Dedifferentiated amniotic fluid mesenchymal stem cell (primary cell): ENCODE measurements around the gene HOXD3.

Experiments used
- DNase-seq: peaks from one replicate; pipeline ENCODE4 v3.0.0-alpha.2; 2016; ENCODE audit errors: extremely low spot score

Gene HOXD3

DNA sequence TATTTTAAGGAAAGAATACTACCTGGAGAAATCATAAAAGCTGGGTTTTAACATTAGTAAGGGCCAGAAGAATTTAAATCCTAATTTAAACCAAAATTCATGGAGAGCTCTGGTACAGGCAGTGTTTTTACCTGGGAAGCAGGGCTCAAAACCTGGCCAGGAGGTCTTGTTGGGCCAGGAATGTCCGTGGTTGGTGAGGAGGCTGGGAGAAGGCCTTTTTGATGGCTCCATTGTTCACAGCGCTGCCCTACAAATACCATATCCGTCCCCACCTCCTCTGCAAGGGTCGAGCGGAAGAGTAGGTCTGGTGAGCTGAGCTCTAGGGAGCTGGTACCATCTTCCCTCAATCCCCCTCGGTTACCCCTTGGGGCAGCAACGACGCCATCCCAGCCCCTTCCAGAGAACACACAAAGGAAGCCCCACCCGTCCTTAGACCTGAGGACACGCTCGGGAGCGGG is 20.5 kb downstream of the HOXD3 start:
- no peak for DNase-seq

DNA sequence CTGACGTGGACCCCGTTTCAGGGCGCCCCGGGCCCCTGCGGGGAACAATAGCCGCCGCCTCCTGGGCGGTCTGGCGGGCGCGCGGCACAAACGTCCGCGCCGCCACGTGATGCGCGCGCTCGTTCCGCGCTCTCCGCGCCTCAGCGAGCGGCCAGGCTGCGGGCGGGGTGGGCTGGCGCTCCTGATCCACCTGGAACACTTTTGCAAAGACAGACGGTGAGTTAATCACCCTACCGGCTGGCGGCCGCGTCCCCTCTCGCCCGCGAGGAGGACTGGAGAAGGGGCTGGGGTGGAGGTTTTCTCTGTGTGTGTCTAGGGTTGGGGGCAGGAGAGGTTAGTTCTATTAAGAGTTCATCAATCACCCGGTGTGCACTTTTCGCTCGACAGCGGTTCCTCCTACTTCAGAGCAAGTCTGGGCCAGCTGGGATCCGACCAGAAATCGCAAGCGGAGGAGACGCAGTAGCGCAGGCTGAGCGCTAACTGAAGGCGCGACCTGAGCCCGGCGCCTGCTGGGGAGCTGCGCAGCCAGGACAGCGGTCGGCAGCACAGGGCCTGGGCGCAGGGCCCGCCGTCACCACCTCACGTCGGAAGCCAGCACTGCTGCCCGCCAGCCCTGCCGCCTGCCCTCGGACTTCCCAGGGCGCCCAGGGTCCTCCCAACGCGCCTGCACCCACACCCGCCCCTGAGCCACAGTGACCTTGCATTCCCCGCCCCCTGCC is 21.1 kb downstream of the HOXD3 start:
- DNase-seq, result no peak

DNA sequence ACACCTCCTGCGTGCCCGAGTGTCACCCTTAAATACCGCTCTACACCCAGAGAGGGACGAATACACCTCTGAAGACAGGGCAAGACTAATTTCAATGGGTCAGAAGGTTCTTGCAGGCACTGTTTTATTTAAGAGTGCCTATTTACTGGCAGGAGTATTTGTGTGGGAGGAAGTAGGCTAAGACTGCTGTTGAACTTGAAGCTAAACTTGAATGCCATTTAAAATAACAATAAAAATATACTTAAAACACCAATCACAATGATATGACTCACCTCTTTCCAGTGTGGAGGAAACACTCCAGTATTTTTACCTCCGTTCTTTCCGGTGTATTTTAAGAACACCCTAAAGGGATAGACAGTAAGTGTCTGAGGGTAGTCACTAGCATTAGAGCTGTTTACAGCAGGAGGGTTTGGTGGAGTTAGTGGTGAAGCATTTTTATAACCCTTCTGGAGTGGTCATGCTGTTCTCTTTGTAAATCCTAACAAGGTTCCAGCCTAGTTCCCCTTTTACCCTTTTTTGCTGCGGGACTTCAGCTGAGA is 21.7 kb downstream of the HOXD3 start:
- DNase-seq, result no peak

DNA sequence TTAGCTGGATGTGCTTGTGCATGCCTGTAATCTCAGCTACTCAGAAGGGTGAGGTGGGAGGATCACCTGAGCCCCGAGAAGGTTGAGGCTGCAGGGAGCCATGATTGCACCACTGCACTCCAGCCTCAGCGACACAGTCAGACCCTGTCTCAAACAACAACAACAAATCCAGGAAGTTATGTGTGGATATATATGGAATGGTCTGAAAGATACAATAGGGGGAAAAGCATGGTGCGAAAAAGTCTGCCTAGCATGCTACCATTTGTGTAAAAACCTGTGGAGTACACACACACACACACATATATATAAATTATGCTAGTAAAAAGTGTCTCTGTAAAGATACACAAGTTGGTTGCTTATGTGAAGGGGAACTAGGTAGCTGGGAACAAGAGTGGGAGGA is 24.4 kb downstream of the HOXD3 start:
- no peak for DNase-seq

DNA sequence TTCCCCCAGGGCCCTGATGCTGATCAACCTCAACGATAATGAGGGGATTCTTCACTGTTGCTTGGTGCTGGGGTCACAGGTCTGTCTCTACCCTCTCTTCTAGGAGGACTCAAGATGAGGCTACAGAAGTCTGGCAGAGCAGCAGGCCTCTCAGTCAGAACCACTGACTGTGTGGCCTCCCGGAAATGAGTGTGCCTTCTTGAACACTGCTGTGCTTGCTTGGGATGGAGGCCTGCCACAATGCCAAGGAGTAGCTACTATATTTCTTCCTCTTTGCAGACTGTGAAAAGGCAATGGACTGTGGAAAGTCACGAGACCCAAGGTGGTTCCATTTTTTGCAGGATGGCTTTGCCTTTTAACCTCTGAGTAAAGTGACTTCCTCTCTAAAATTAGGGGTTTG is 25.6 kb downstream of the HOXD3 start:
- DNase-seq, result no peak

DNA sequence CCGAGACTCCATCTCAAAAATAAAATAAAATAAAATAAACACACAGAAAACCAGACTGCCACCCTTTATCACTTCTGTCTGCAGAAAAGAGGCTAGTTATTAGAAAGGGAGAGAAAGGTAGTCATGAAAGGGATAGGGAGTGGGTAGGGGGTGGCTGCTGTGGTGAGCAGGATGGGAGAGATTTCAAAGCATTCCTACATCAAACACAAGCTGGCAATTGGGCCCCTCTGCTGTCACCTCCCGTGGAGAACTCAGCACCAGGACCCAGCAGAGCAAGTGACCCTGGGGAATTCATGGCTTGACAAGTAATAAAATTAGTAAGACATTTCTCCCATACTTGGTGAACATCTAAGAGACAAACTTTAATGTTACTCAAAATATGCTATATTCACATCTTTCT is 27.6 kb downstream of the HOXD3 start:
- DNase-seq, result no peak

DNA sequence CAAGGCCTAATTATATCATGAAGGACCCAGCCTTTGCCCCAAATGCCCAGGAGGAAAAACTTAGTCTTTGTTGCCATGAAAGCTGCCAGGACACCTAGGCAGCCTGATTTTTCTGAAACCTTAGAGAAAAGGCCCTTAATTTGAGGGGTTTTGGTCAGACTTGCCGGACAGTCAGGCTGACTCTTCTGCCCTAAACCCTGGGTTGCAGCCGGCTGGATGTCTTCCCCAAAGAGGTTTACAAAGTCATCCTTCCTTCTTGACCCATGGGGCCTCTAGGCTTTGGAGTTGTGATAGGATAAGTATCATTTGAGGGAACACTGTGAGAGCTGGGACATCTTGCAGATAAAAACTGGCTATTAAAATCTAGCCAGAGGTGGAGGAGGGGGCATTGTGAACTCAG is 28.9 kb downstream of the HOXD3 start:
- DNase-seq, result no peak

DNA sequence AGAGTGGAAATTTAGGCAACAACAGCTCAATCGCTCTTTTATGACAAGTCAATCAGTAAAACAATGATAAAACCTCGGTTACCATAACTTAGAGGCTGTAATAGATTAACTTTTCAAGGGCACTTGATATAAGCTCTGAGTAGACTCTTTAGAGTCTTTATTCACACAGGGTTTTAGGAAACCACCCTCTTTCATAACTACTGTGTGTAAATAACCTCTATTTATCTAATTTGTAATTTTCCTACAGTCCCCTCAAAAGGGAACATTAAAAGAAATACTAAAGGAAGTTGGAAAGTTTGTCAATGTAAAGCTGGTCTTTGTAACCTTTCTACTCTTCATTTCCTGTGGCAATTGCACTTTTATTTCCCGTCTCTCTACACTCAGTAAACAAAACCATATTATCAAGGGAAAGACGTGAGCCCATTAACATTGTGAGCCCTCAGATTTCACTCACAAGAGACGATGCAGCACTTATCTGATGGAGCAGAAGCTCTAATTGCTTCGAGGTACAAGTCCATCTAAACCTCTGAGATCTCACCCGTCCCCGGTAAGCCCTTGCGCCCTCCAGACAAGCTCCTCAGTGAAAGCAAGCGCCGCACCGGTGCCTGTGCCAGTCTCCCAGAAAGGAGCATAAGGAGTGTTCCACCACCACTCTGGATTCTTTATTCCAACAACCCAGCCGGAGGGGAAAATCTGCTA is 30.2 kb downstream of the HOXD3 start:
- no peak for DNase-seq

DNA sequence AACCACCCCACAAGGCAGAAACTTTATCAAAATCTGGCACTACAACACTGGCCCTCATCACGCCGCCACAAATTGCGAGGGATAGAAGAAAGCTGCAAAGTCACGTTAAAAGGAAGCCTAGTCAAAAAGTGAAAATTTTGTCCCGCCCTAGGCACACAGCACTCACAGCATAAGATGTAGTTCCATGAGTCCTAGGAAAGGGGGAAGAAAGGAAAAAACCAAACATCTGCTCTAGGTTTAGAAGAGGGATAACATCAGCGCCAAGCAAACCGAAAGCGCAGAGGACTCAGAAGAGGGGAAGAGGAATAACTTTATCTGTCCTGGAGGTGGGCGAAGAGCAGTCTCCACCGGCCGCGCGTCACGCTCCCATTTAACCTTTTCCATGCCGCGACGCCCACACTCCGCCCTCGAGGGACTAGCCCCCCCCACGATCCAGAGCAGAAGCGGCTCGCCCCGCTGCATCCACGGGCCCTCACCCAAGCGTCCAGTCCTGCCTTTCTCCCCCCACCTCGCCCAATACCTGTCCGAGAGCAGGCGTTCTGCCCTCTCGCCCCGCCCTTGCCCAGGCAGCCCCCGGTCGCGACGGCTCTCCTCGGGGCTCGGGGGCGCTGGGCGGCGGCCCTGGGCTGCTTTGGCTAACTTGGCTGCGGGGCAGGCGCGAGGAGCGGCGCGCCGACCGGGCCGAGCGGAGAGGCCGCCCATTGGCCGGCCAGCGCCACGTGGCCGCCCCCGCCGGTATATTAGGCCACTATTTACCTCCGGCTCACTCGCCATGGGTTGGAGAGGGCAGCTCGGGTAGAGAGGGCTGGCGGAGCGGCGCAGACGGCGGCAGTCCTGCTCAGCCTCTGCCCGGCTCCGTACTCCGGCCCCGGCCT is 31.0 kb downstream of the HOXD3 start, which contains the start of gene HOXD1:
Gene HOXD1, plus strand, starts transcription at position 770 of the 875 bp plus-strand sequence. CDS start 134 bp downstream, outside the sequence.
- DNase-seq, result no peak

DNA sequence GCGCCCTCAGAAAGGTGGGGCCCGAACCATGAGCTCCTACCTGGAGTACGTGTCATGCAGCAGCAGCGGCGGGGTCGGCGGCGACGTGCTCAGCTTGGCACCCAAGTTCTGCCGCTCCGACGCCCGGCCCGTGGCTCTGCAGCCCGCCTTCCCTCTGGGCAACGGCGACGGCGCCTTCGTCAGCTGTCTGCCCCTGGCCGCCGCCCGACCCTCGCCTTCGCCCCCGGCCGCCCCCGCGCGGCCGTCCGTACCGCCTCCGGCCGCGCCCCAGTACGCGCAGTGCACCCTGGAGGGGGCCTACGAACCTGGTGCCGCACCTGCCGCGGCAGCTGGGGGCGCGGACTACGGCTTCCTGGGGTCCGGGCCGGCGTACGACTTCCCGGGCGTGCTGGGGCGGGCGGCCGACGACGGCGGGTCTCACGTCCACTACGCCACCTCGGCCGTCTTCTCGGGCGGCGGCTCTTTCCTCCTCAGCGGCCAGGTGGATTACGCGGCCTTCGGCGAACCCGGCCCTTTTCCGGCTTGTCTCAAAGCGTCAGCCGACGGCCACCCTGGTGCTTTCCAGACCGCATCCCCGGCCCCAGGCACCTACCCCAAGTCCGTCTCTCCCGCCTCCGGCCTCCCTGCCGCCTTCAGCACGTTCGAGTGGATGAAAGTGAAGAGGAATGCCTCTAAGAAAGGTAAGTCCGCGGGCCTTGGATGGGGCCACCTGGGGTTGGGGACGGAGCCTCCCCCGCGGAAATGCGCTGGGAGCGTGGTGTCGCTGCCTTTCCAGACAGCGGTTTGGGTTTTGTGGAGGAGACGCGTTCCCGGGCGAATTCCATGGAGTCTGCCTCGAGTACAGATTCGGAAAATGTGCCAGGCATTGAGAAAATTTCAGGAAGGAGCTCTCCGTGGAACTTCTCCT is 31.9 kb downstream of the HOXD3 start:
- DNase-seq, result no peak

DNA sequence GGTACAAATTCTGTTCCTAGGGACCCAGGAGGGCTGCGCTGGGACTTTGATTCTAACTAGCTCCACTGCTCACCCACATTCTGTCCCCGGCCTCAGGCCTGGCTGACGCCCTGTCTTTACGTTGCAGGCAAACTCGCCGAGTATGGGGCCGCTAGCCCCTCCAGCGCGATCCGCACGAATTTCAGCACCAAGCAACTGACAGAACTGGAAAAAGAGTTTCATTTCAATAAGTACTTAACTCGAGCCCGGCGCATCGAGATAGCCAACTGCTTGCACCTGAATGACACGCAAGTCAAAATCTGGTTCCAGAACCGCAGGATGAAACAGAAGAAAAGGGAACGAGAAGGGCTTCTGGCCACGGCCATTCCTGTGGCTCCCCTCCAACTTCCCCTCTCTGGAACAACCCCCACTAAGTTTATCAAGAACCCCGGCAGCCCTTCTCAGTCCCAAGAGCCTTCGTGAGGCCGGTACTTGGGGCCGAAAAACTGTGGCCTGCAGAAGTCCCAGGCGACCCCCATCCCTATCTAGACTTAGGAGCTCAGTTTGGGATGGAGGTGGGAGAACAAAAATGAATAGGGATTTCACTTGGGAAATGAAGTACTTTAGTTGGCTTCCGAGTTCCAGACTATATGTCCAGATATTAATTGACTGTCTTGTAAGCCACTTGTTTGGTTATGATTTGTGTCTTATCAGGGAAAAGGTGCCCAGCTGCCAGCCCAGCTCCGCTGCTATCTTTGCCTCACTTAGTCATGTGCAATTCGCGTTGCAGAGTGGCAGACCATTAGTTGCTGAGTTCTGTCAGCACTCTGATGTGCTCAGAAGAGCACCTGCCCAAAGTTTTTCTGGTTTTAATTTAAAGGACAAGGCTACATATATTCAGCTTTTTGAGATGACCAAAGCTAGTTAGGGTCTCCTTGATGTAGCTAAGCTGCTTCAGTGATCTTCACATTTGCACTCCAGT is 32.9 kb downstream of the HOXD3 start:
- no peak for DNase-seq

DNA sequence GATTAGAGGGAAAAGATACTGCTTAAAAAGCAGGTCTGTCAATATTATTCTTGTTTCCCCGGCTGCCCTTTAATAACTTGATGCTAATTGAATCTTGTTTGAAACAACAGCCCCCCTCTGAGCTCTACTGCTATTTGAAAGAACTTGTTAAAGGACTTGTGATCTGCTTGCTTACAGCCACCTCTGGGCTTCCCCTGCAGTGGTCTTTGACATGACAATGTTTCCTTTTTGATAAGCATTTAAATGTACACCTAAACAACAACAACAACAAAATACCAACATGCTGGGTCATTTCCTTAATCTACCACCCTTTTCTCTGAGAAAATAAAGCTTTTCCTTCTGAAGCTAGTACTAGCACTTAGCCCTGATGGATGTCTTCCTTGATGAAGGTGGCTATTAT is 35.2 kb downstream of the HOXD3 start:
- DNase-seq, result no peak

DNA sequence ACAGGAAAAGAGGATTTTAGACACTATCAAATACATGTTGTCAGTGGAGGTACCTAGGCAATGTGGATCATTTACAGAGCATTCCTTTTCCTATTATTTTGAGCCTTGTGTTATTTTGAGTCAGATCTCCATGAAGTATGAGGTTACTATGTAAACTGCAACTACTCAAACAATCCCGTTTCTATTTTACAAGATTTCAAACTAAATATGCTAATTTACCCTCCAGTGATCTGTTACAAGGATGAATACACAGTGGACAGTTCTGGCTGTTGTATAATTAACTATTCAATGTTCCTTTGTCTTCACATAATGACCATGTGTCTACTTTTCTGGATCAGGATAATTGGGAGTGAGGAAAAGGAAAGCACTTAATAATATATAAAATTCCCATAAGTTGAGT is 35.9 kb downstream of the HOXD3 start:
- DNase-seq, result no peak

DNA sequence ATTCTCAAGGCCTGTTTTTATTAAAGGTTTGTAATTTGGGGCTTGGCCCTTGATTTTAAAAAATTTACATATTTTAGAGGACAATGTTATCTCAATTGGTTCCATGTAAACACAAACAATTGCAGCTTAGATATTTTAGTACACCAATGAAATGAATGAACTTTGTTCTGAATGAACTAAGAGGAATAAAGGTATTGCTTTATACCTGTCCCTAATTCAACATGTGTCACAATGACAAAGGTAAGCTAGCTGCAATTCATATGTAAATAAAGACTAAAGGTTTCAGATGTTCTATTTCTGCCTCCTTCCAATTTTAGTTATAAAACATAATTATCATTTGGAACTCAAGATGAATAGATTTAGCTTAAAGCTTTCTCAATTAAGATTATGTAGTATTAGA is 42.8 kb downstream of the HOXD3 start:
- DNase-seq, result no peak

DNA sequence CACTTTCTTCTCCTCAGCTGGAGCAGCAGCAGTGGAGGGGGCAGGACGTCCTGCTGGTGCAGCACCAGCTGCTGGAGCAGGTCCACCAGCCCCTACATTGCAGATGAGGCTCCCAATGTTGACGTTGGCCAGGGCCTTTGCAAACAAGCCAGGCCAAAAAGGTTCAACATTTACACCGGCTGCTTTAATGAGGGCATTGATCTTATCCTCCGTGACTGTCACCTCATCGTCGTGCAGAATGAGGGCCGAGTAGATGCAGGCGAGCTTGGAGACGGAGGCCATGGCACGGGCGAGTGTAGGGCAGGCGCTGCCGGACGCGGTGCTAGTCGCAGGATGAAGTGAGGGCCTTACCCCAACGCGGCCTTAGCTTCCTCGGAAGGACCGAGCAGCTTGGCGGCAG is 43.9 kb downstream of the HOXD3 start:
- no peak for DNase-seq

DNA sequence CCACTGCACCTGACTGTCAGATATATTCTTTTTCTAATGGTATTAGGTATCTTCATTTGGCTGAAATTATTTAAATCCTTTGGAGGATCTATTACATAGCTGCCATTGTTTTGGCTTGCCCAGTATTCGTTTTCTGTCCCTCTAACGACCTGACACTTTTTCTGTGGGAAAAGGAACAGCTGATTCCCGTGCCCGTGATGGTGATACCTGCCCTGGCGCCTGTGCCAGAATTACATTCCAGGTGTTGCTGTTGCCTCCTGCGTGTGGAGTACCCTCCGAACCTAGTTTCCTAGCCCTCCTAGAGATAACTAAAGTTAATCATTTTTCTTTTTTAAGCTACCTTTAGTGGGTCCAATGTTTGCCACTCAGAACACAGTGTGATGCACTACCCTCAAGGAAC is 45.4 kb downstream of the HOXD3 start:
- DNase-seq, result no peak

DNA sequence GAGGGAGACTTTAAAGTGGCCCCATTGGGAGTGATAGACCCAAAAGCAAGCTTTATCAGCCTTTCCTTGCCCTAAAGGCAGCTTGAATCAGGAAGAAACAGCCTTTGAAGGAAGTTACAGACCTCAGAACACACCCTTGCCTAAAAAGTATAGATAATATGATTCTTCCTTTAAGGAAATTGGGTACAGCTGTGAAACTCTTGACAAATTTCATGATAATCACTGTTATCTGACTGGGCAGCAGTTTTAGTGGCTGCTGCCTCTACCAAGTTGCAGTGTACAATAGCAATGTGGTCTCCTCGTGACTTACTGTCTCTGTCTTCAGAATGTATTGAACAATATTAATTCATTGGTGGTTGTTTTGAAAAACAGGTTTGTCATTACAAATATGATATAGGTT is 48.0 kb downstream of the HOXD3 start:
- DNase-seq, result no peak

DNA sequence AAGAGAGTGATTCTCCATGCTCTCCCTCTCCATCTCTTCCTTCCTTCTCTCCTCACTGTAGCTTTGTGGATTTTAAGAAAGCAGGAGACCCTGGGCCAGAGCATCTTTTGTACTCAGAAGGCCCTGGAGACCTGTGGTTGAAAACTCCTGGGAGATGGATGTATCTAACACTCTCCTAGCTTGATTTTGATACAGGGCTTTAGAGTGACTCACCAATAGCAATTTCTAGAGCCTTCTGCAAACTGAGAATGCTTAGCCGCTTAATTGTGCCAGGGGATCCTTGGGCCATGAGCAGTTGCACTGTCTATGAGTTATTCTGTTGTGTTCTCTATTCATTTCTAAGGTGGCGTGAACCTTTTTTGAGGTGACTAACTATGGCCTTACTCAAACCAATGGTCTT is 49.0 kb downstream of the HOXD3 start:
- DNase-seq, result no peak

DNA sequence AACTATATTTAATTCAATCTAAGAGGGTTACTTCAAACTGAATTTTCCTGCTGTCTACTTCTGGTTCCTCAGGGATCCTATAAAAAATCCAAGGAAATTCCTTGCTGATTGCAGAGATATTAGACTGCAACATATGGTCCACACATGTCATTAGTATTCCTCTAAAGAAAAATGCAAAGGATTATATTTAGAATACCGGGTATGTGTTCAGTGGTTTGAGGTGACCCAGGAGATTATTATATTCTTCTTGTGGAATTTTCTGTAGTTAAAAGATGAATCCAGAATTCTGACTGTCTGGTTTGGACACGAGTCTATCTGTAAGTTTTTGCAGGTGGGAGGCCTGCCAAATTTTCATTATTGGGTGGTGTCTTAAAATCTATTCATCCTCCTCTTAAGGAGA is 49.6 kb downstream of the HOXD3 start:
- DNase-seq, result no peak

DNA sequence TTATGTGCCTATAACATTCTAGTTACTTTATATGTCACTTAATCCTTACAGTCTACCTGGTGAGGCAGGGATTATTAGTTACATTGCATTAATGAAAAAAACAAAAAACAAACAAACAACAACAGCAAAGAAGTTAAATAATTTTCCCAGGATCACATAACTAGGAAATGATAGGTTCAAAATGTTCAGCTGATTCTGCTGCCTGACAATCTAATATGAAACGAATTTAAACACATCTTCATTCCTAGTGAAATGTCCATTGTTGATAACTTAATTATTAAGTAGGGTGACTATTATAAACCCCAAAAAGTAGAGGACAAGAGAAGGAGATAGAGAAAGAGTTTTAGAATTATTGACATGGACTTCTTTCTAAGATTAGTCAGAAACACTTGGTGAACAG is 54.0 kb downstream of the HOXD3 start:
- no peak for DNase-seq
